ENCODE results near the gene ANTXR1. TPM values are rescaled to one million over a fixed set of nuclear protein-coding genes. Genes with fewer than 3 reads are reported as not detected.

Gene ANTXR1
- total RNA-seq, 4 donors from 2014 or later: 53.7 to 69.0 (median 59.3) TPM

DNA sequence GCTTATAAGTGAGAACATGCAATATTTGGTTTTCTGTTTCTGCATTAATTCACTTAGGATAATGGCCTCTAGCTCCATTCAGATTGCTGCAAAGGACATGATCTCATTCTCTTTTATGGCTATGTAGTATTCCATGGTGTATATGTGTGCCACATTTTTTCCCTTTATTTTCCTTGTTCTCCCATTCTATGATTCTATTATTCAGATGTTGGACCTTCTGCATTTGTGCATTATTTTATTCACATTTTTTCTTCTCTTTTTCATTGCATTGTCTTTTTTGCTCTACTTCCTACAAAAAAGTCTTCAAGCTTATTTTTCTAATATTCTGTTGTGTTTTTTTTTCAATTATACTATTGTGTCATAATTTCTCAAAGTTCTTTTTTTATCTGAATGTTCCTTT, 11.1 kb upstream of the ANTXR1 start:
- DNase-seq (ENCODE audit: low spot score in 2 of 2): no peak
- peaks cover 0 to 3% (median 0%) of the 10 kb centered on the region in 4 donors for H3K4me1 ChIP-seq
- H3K9me3 ChIP-seq: peaks cover 0 to 16% (median 3%) of the 10 kb centered on the region in 4 donors
- TF ChIP-seq, protein P1, sequence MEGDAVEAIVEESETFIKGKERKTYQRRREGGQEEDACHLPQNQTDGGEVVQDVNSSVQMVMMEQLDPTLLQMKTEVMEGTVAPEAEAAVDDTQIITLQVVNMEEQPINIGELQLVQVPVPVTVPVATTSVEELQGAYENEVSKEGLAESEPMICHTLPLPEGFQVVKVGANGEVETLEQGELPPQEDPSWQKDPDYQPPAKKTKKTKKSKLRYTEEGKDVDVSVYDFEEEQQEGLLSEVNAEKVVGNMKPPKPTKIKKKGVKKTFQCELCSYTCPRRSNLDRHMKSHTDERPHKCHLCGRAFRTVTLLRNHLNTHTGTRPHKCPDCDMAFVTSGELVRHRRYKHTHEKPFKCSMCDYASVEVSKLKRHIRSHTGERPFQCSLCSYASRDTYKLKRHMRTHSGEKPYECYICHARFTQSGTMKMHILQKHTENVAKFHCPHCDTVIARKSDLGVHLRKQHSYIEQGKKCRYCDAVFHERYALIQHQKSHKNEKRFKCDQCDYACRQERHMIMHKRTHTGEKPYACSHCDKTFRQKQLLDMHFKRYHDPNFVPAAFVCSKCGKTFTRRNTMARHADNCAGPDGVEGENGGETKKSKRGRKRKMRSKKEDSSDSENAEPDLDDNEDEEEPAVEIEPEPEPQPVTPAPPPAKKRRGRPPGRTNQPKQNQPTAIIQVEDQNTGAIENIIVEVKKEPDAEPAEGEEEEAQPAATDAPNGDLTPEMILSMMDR (IDR thresholded peaks at IDR 0.05): no peak
- TF ChIP-seq POLR2A (IDR thresholded peaks at IDR 0.05) (no peak), EP300 (IDR thresholded peaks at IDR 0.05) (no peak)
- H3K27me3 ChIP-seq: no peaks in the 10 kb centered on the region
- no peak overlapping the region for H3K27ac ChIP-seq
- H3K36me3 ChIP-seq: no peaks in the 10 kb centered on the region
- H3K4me3 ChIP-seq: no peak overlapping the region

DNA sequence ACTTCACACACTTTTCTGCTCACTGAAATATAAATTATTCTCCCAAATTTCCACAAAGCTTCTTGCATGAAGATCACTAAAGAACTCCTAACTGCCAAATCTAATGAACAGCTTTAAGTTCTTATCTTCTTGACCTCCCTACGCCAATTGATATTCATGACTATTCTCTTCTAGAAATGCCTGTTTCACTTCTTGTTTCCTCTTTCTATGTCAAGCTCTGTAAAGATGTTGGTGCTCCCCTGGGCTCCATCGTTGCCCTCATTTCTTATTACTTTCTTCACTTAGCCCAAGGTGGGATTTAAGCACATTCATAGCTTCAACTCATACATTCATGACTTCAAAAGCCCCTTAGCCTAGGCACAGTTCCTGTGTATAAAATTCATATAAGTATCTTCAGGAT, 9.2 kb upstream of the ANTXR1 start:
- H3K27ac ChIP-seq: no peak overlapping the region
- no peaks in the 10 kb centered on the region for H3K36me3 ChIP-seq
- peaks cover 0 to 16% (median 3%) of the 10 kb centered on the region in 4 donors for H3K9me3 ChIP-seq
- no peak for TF ChIP-seq EP300 (IDR thresholded peaks at IDR 0.05)
- no peak for TF ChIP-seq POLR2A (IDR thresholded peaks at IDR 0.05)
- TF ChIP-seq, protein P1 (IDR thresholded peaks at IDR 0.05): no peak
- DNase-seq (ENCODE audit: low spot score in 2 of 2): no peak
- H3K27me3 ChIP-seq: no peaks in the 10 kb centered on the region
- peaks cover 0 to 10% (median 0%) of the 10 kb centered on the region in 4 donors for H3K4me1 ChIP-seq
- no peak overlapping the region for H3K4me3 ChIP-seq
- 92 to 94% methylated on average over 2 of the region's 2 CpGs for WGBS, 2 donors

DNA sequence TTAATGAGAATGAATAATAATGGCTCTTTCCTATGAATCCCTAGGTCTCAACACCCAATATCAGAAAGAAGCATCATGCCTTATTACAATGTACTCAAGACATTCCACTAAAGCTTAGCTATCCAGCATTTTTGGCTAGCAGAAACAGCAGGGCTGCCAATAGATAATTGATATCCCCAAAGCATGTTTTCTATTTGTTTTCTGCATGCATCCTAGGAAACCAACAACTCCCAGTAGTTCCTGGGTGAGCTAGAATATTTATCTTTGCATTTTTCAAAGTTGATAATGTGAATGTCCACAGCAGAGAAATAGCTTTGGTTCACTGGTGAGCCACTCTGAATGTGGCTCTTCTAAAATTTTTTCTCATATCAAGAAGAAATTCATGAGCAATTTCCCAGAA, 5.8 kb upstream of the ANTXR1 start:
- Histone ChIP-seq H3K27me3 (no peaks in the 10 kb centered on the region), H3K4me1 (peaks cover 0 to 10% (median 0%) of the 10 kb centered on the region in 4 donors), H3K9me3 (peaks cover 0 to 1% (median under 1%) of the 10 kb centered on the region in 4 donors), H3K36me3 (no peaks in the 10 kb centered on the region), H3K27ac (no peak overlapping the region), H3K4me3 (no peak overlapping the region)
- TF ChIP-seq POLR2A (IDR thresholded peaks at IDR 0.05) (no peak), EP300 (IDR thresholded peaks at IDR 0.05) (no peak)
- TF ChIP-seq, protein P1 (IDR thresholded peaks at IDR 0.05): no peak
- no peak for DNase-seq (ENCODE audit: low spot score in 2 of 2)

DNA sequence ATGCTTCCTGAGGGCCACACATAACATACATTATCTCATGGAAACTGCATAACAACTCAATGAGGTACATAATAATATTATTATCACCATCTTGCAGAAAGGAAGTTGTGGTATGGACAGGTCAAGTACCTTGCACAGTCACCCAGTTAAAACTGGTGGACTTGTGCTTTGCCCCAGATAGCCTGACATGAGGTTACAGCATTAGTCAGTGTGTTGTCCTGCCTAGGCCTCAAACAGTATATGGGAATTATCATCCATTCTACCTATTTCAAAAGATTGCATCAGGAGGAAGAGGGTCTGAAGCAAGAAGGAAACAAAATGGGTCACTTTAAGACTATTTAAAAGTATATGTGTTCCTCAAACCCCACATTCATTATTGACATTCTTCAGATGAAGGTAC, 5.4 kb upstream of the ANTXR1 start:
- Histone ChIP-seq H3K27me3 (no peaks in the 10 kb centered on the region), H3K4me1 (peaks cover 0 to 14% (median 0%) of the 10 kb centered on the region in 4 donors), H3K9me3 (no peaks in the 10 kb centered on the region), H3K4me3 (no peak overlapping the region), H3K36me3 (no peaks in the 10 kb centered on the region), H3K27ac (no peak overlapping the region)
- DNase-seq (ENCODE audit: low spot score in 2 of 2): no peak
- TF ChIP-seq, protein P1 (IDR thresholded peaks at IDR 0.05): no peak
- TF ChIP-seq POLR2A (IDR thresholded peaks at IDR 0.05) (no peak), EP300 (IDR thresholded peaks at IDR 0.05) (no peak)

DNA sequence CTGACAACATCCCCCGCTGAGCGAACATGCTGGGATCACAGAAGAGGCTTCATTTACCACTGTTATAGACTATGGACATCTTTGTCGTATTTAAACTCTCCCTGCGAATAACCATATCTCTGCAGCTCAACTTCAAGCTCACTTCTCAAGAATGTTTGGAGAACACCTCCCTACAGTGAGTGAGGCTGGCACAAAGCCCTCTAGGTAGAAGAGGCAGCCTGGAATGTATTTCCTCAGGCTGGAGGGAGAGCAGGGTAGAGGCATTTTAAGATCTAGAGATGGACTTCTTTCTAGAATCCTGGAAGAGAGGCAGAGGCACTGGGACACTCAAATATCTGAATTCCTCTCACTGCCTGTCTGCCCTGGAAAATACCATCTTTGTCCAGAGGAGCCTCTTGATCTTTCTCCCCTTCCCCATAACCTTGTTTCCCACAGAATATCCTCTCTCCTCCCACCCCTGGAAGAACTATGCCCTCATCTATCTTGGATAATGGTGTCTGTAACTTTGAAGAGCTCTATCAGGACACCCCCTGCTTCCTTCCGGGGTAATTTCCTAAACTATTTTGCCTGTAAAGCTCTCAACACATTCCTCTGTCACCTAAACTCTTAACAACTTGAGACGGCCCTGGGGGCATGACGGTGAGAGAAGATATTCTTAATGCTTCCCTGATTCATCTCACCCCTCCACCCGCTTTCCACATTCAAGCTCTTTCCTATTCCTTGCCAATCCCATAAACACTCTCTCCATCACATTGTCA, 2.4 kb upstream of the ANTXR1 start:
- Histone ChIP-seq H3K9me3 (no peaks in the 10 kb centered on the region), H3K4me3 (no peak overlapping the region), H3K36me3 (no peaks in the 10 kb centered on the region), H3K4me1 (peaks cover 0 to 35% (median 10%) of the 10 kb centered on the region in 4 donors), H3K27ac (no peak overlapping the region), H3K27me3 (no peaks in the 10 kb centered on the region)
- DNase-seq (ENCODE audit: low spot score in 2 of 2): no peak
- TF ChIP-seq, protein P1 (IDR thresholded peaks at IDR 0.05): no peak
- TF ChIP-seq POLR2A (IDR thresholded peaks at IDR 0.05): no peak
- TF ChIP-seq EP300 (IDR thresholded peaks at IDR 0.05): no peak
- 70 to 78% methylated on average over 8 of the region's 8 CpGs for WGBS, 2 donors
